HT-29 (cell line): ENCODE data around the gene PCK1. TPM values are rescaled to one million over a fixed set of nuclear protein-coding genes. Genes with fewer than 3 reads are reported as not detected.

Experiments used
- total RNA-seq: library from RNA; depleted of rRNA; stranded (reverse); fragments of >200 nt; shearing (Covaris generic); gene quantifications from 2 replicates; pipeline ENCODE4 v1.2.3, GENCODE V29; 2014; rRNA removed

Gene PCK1
- total RNA-seq, 1 experiment from 2014 or later = 1.9 TPM

Other genes starting within 250 kb of the PCK1 start
- gene SPO11, start 231.3 kb upstream of the PCK1 start, total RNA-seq = not detected in 2 replicates
- gene RAE1, start 209.9 kb upstream of the PCK1 start, total RNA-seq = 57.7 and 67.9 TPM in 2 replicates
- gene RBM38, start 169.7 kb upstream of the PCK1 start, total RNA-seq = 98.7 and 102 TPM in 2 replicates
- gene CTCFL, start 36.0 kb upstream of the PCK1 start, total RNA-seq = not detected in 2 replicates
- 0.70 and 2.0 TPM in 2 replicates for gene ZBP1, start 59.3 kb downstream of the PCK1 start, total RNA-seq
- 47.7 and 66.2 TPM in 2 replicates for gene PMEPA1, start 148.9 kb downstream of the PCK1 start, total RNA-seq